ENCODE results near the gene SLX4IP. TPM values are rescaled to one million over a fixed set of nuclear protein-coding genes. Genes with fewer than 3 reads are reported as not detected.
A peak's percentile ranks its signal among the peaks of the same experiment; 100 is the strongest.

Gene SLX4IP
- total RNA-seq, 1 experiment from 2014 or later, result 6.4 TPM

DNA sequence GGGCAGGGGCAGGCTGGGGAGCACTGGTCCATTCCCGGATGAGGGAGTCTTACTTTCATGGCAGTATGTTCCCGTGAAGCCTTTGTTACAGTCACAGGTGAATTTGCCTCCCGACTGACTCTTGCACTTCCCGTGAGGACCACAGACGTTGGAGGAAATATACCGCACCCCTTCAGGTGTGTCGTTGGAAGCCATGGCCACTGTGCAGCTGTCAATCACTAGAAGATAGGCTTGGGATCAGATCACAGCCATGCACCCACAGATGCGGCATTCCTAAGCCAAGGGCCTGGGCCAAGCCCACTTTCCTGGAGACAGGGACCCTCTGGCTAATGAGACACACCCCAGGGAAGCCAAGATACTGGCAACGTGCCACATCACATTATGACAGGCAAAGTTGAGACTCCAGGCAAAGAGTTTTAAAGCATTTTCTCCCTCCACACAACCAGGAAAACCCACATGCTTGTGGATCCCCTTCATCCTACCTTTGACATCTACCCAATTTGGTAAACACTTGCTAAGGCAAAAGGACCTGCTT lies 211.8 kb downstream of the SLX4IP start:
- CTCF ChIA-PET, result no interaction called here
- Histone ChIP-seq H3K36me3 (ENCODE audit: low read depth, low read length) (peaks cover 100% of the 10 kb centered on the region), H3K9me3 (ENCODE audit: low read length) (no peaks in the 10 kb centered on the region), H3K9me2 (replicated peaks; ENCODE audit: low read length) (no peaks in the 10 kb centered on the region), H3K9ac (ENCODE audit: low read length) (no peak overlapping the region), H3F3A (ENCODE audit: low read length, unreplicated experiment) (peaks cover 9% of the 10 kb centered on the region), H3K79me2 (ENCODE audit: low read length) (peaks cover 9% of the 10 kb centered on the region; the same call in 1 of the 2 replicates), H3K4me2 (ENCODE audit: low read length) (no peak overlapping the region), H2AFZ (ENCODE audit: low read length) (no peak overlapping the region), H3K4me1 (ENCODE audit: insufficient read depth, low read length) (no peaks in the 10 kb centered on the region), H4K20me1 (ENCODE audit: low read length) (peaks cover 37% of the 10 kb centered on the region), H3K4me3 (ENCODE audit: low read length) (no peak overlapping the region), H3K27me3 (ENCODE audit: low read length) (no peaks in the 10 kb centered on the region), H3K27ac (ENCODE audit: low read length) (peak overlapping the region; percentile 19; the same call in 1 of the 2 replicates)
- DNase-seq (no peak), ATAC-seq (no peak)
- intact Hi-C loops (cut with micrococcal nuclease), result no loop called here
- TF ChIP-seq EZH2 (IDR thresholded peaks at IDR 0.05; ENCODE audit: low read length, unreplicated experiment), result no peak
- TF ChIP-seq, protein P1, sequence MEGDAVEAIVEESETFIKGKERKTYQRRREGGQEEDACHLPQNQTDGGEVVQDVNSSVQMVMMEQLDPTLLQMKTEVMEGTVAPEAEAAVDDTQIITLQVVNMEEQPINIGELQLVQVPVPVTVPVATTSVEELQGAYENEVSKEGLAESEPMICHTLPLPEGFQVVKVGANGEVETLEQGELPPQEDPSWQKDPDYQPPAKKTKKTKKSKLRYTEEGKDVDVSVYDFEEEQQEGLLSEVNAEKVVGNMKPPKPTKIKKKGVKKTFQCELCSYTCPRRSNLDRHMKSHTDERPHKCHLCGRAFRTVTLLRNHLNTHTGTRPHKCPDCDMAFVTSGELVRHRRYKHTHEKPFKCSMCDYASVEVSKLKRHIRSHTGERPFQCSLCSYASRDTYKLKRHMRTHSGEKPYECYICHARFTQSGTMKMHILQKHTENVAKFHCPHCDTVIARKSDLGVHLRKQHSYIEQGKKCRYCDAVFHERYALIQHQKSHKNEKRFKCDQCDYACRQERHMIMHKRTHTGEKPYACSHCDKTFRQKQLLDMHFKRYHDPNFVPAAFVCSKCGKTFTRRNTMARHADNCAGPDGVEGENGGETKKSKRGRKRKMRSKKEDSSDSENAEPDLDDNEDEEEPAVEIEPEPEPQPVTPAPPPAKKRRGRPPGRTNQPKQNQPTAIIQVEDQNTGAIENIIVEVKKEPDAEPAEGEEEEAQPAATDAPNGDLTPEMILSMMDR (conservative IDR thresholded peaks at IDR 0.05; ENCODE audit: low read depth, low read length), result no peak
- TF ChIP-seq EZH2phosphoT487 (IDR thresholded peaks at IDR 0.05; ENCODE audit: borderline replicate concordance, low read length), result no peak
- no TSS peak for BruUV-seq (replicated peaks)
- POLR2A ChIA-PET (ENCODE audit: unreplicated experiment), result no interaction called here

DNA sequence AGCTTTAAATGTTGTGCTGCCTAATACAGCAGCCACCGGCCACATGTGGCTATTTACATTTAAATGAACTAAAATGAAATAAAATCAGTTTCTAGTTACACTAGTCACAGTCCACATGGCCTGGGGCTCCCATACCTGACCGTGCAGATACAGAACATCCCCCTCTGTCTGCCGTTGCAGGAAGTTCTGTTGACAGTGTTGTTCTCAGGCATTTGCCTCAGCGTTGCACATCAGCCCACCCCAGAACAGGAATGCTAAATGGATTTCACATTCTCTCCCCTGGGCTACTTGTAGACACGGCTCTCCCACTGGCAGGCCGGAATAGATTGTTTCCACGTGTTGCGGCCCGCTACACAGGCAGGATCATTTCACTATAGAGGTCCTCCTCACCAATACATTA lies 212.4 kb downstream of the SLX4IP start:
- ATAC-seq, result peak; percentile 47
- Histone ChIP-seq H3K4me1 (ENCODE audit: insufficient read depth, low read length) (no peaks in the 10 kb centered on the region), H3K36me3 (ENCODE audit: low read depth, low read length) (peaks cover 100% of the 10 kb centered on the region), H3K9me2 (replicated peaks; ENCODE audit: low read length) (no peaks in the 10 kb centered on the region), H3K4me2 (ENCODE audit: low read length) (no peak overlapping the region), H2AFZ (ENCODE audit: low read length) (no peak overlapping the region), H4K20me1 (ENCODE audit: low read length) (peaks cover 42% of the 10 kb centered on the region), H3K9ac (ENCODE audit: low read length) (no peak overlapping the region), H3K27ac (ENCODE audit: low read length) (peak overlapping the region; percentile 19; the same call in 1 of the 2 replicates), H3K27me3 (ENCODE audit: low read length) (no peaks in the 10 kb centered on the region), H3K4me3 (ENCODE audit: low read length) (no peak overlapping the region), H3F3A (ENCODE audit: low read length, unreplicated experiment) (peaks cover 9% of the 10 kb centered on the region), H3K79me2 (ENCODE audit: low read length) (peaks cover 14% of the 10 kb centered on the region), H3K9me3 (ENCODE audit: low read length) (no peaks in the 10 kb centered on the region)
- ChIA-PET CTCF (no interaction called here), POLR2A (ENCODE audit: unreplicated experiment) (no interaction called here)
- TF ChIP-seq EZH2 (IDR thresholded peaks at IDR 0.05; ENCODE audit: low read length, unreplicated experiment), result no peak
- TF ChIP-seq, protein P1 (conservative IDR thresholded peaks at IDR 0.05; ENCODE audit: low read depth, low read length), result peak; percentile 62
- TF ChIP-seq EZH2phosphoT487 (IDR thresholded peaks at IDR 0.05; ENCODE audit: borderline replicate concordance, low read length), result no peak
- intact Hi-C loops (cut with micrococcal nuclease), result no loop called here
- no TSS peak for BruUV-seq (replicated peaks)
- DNase-seq, result peak; percentile 44

DNA sequence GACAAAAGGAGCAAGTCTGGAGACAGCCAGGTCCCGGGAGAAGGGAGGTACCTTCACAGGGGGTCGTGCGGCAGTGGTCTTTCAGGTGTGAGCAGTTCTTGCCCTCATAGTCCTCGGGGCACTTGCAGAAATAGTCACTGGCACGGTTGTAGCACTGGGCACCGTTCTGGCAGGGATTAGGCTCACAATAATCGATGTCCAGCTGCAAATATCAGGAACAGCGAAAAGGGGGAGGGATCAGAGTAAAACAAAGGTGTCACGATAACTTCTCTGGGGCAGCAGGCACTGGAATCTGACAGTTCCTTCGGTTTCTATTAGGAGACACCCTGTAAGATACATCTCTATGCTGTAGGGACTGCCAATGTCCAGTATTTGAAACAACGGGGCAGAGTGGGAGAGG lies 212.8 kb downstream of the SLX4IP start:
- ChIA-PET CTCF (no interaction called here), POLR2A (ENCODE audit: unreplicated experiment) (no interaction called here)
- Histone ChIP-seq H3K27me3 (ENCODE audit: low read length) (no peaks in the 10 kb centered on the region), H2AFZ (ENCODE audit: low read length) (no peak overlapping the region), H3K4me2 (ENCODE audit: low read length) (no peak overlapping the region), H3K36me3 (ENCODE audit: low read depth, low read length) (peaks cover 100% of the 10 kb centered on the region), H3F3A (ENCODE audit: low read length, unreplicated experiment) (peaks cover 6% of the 10 kb centered on the region), H4K20me1 (ENCODE audit: low read length) (peaks cover 46% of the 10 kb centered on the region), H3K9me2 (replicated peaks; ENCODE audit: low read length) (no peaks in the 10 kb centered on the region), H3K9me3 (ENCODE audit: low read length) (no peaks in the 10 kb centered on the region), H3K9ac (ENCODE audit: low read length) (no peak overlapping the region), H3K27ac (ENCODE audit: low read length) (no peak overlapping the region), H3K4me1 (ENCODE audit: insufficient read depth, low read length) (no peaks in the 10 kb centered on the region), H3K4me3 (ENCODE audit: low read length) (no peak overlapping the region), H3K79me2 (ENCODE audit: low read length) (peaks cover 18% of the 10 kb centered on the region)
- DNase-seq, result no peak
- TF ChIP-seq EZH2 (IDR thresholded peaks at IDR 0.05; ENCODE audit: low read length, unreplicated experiment) (no peak), EZH2phosphoT487 (IDR thresholded peaks at IDR 0.05; ENCODE audit: borderline replicate concordance, low read length) (no peak)
- TF ChIP-seq, protein P1 (conservative IDR thresholded peaks at IDR 0.05; ENCODE audit: low read depth, low read length), result no peak
- BruUV-seq (replicated peaks), result no TSS peak
- ATAC-seq, result no peak
- intact Hi-C loops (cut with micrococcal nuclease), result no loop called here

Data from PC-3 (cell line).